HEK293 (cell line): ENCODE results near the gene GNLY.

Experiments
- CTCF ChIA-PET: fragments of 350-600 bp; formaldehyde crosslinking; extraction: SDS; loops from one replicate; lab custom pipeline; 2021; ENCODE audit warnings: antibody characterized with exemption; lab: Yijun Ruan, JAX
- POLR2A ChIA-PET: fragments of 300-600 bp; formaldehyde crosslinking; extraction: SDS; loops from one replicate; lab custom pipeline; 2020; ENCODE audit warnings: antibody characterized with exemption, inconsistent platforms; lab: Yijun Ruan, JAX
- H3K27ac ChIP-seq: fragments of 200-500 bp; sonication (Bioruptor generic); 2 replicates; pipeline ENCODE4 v1.5.1; 2014; ENCODE audit warnings: low read depth, low read length, control low read depth, inconsistent platforms; ENCODE audit errors: extremely low read depth
- H3K36me3 ChIP-seq, 2 experiments: fragments of 200-500 bp in 1 of 2; sonication (Bioruptor generic) in 1 of 2; 1 replicate in 1 of 2; 2 replicates in 1 of 2; pipeline ENCODE4 v1.5.1; 2014 to 2017; ENCODE audit warnings: inconsistent platforms in 2 of 2, low read length in 2 of 2; ENCODE audit not compliant: control insufficient read depth in 2 of 2, insufficient read depth in 1 of 2
- H3K4me1 ChIP-seq: fragments of 200-500 bp; sonication (Bioruptor generic); 2 replicates; pipeline ENCODE4 v1.5.1; 2014; ENCODE audit warnings: mild to moderate bottlenecking, low read length, inconsistent platforms; ENCODE audit not compliant: control insufficient read depth, insufficient read depth
- H3K4me3 ChIP-seq: 2 replicates; pipeline ENCODE4 v1.5.1; 2011; ENCODE audit warnings: low read depth, mild to moderate bottlenecking, control low read depth, low read length, moderate library complexity
- H3K9me3 ChIP-seq: fragments of 200-500 bp; sonication (Bioruptor generic); 2 replicates; pipeline ENCODE4 v1.5.1; 2014; ENCODE audit warnings: low read depth, low read length, inconsistent platforms; ENCODE audit not compliant: control insufficient read depth, insufficient read depth
- PRDM10 ChIP-seq: fragments of 450-650 bp; formaldehyde crosslinking; IDR thresholded peaks from 2 replicates; pipeline ENCODE4 v1.5.1; 2016; ENCODE audit warnings: missing biosample characterization, missing genetic modification characterization
- SCRT2 ChIP-seq: fragments of 450-650 bp; formaldehyde crosslinking; IDR thresholded peaks from 2 replicates; pipeline ENCODE4 v1.5.1; 2016; ENCODE audit warnings: missing biosample characterization, missing genetic modification characterization
- TCF7L2 ChIP-seq: IDR thresholded peaks from 2 replicates; pipeline ENCODE4 v1.6.1; 2011; ENCODE audit warnings: low read depth, mild to moderate bottlenecking, inconsistent platforms, low read length, moderate library complexity, borderline replicate concordance
- ZNF114 ChIP-seq: fragments of 450-650 bp; formaldehyde crosslinking; IDR thresholded peaks from 2 replicates; pipeline ENCODE4 v1.5.0; 2017; ENCODE audit warnings: missing biosample characterization, missing genetic modification characterization
- ZNF16 ChIP-seq: fragments of 450-650 bp; formaldehyde crosslinking; IDR thresholded peaks from 2 replicates; pipeline ENCODE4 v1.5.1; 2016; ENCODE audit warnings: low read depth, missing biosample characterization, missing genetic modification characterization
- ZNF473 ChIP-seq: fragments of 450-650 bp; formaldehyde crosslinking; IDR thresholded peaks from 2 replicates; pipeline ENCODE4 v1.5.1; 2017; ENCODE audit warnings: missing biosample characterization, missing genetic modification characterization
- ZNF501 ChIP-seq: fragments of 450-650 bp; formaldehyde crosslinking; IDR thresholded peaks from 2 replicates; pipeline ENCODE4 v1.5.1; 2016; ENCODE audit warnings: missing biosample characterization, missing genetic modification characterization
- ZNF558 ChIP-seq: fragments of 450-650 bp; formaldehyde crosslinking; IDR thresholded peaks from 2 replicates; pipeline ENCODE4 v1.5.1; 2016; ENCODE audit warnings: missing biosample characterization, missing genetic modification characterization
- ZNF692 ChIP-seq: fragments of 450-650 bp; formaldehyde crosslinking; IDR thresholded peaks from 2 replicates; pipeline ENCODE4 v1.5.1; 2016; ENCODE audit warnings: missing biosample characterization, missing genetic modification characterization
- ZNF704 ChIP-seq: fragments of 450-650 bp; formaldehyde crosslinking; IDR thresholded peaks from 2 replicates; pipeline ENCODE4 v1.5.1; 2016; ENCODE audit warnings: missing biosample characterization, missing genetic modification characterization
- ZNF830 ChIP-seq: fragments of 450-650 bp; IDR thresholded peaks from 2 replicates; pipeline ENCODE4 v1.5.0; 2018; ENCODE audit warnings: missing biosample characterization, missing genetic modification characterization, low read depth, mild to moderate bottlenecking, moderate library complexity
- ZNF837 ChIP-seq: fragments of 450-650 bp; formaldehyde crosslinking; IDR thresholded peaks from 2 replicates; pipeline ENCODE4 v1.5.1; 2016; ENCODE audit warnings: missing biosample characterization, missing genetic modification characterization
- ZXDB ChIP-seq: fragments of 450-650 bp; formaldehyde crosslinking; IDR thresholded peaks from 2 replicates; pipeline ENCODE4 v1.5.1; 2016; ENCODE audit warnings: missing biosample characterization, missing genetic modification characterization
- TF ChIP-seq, protein P1 (sequence below): fragments of 450-650 bp; formaldehyde crosslinking; IDR thresholded peaks from 2 replicates; pipeline ENCODE4 v1.5.1; 2017; ENCODE audit warnings: missing biosample characterization, missing genetic modification characterization
- TF ChIP-seq, protein P2 (sequence below): IDR thresholded peaks from 2 replicates; pipeline ENCODE4 v1.6.1; 2011; ENCODE audit warnings: mild to moderate bottlenecking, low read depth, low read length, borderline replicate concordance
- TF ChIP-seq, protein P3 (sequence below): fragments of 450-650 bp; formaldehyde crosslinking; IDR thresholded peaks from 2 replicates; pipeline ENCODE4 v1.5.1; 2016; ENCODE audit warnings: missing biosample characterization, missing genetic modification characterization, borderline replicate concordance

The GNLY gene

GRCh38 chr2:85707304-85707703, 13.1 kb downstream of the GNLY start (continued):
- TF ChIP-seq ZNF692 (tag by site-specific recombination), result peak; percentile 68
- TF ChIP-seq ZNF830, result no peak
- TF ChIP-seq SCRT2 (tag by site-specific recombination), result peak; percentile 23; the same call in 1 of the 2 replicates
- no peak for TF ChIP-seq ZNF473 (tag by site-specific recombination)

- Histone ChIP-seq H3K36me3 (no peaks in the 10 kb centered on the region), H3K4me1 (no peaks in the 10 kb centered on the region), H3K4me3 (no peak overlapping the region), H3K9me3 (no peaks in the 10 kb centered on the region), H3K27ac (no peak overlapping the region)
- POLR2A ChIA-PET, result no interaction called here
- CTCF ChIA-PET, result interaction anchor here (0.9 to 7.1 kb wide), 14 partner anchors 10 to 371 kb away, joined by 3 to 54 read pairs (median 4); partner anchors contain the start of gene GNLY
- TF ChIP-seq ZXDB (tag by site-specific recombination) (no peak), ZNF501 (no peak), PRDM10 (tag by site-specific recombination) (no peak), ZNF114 (tag by site-specific recombination) (no peak), ZNF837 (tag by site-specific recombination) (no peak), ZNF558 (no peak), ZNF704 (tag by site-specific recombination) (no peak), SCRT2 (tag by site-specific recombination) (no peak), TCF7L2 (no peak), ZNF16 (no peak)
- TF ChIP-seq, protein P1, sequence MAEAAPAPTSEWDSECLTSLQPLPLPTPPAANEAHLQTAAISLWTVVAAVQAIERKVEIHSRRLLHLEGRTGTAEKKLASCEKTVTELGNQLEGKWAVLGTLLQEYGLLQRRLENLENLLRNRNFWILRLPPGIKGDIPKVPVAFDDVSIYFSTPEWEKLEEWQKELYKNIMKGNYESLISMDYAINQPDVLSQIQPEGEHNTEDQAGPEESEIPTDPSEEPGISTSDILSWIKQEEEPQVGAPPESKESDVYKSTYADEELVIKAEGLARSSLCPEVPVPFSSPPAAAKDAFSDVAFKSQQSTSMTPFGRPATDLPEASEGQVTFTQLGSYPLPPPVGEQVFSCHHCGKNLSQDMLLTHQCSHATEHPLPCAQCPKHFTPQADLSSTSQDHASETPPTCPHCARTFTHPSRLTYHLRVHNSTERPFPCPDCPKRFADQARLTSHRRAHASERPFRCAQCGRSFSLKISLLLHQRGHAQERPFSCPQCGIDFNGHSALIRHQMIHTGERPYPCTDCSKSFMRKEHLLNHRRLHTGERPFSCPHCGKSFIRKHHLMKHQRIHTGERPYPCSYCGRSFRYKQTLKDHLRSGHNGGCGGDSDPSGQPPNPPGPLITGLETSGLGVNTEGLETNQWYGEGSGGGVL, result no peak
- TF ChIP-seq, protein P2, sequence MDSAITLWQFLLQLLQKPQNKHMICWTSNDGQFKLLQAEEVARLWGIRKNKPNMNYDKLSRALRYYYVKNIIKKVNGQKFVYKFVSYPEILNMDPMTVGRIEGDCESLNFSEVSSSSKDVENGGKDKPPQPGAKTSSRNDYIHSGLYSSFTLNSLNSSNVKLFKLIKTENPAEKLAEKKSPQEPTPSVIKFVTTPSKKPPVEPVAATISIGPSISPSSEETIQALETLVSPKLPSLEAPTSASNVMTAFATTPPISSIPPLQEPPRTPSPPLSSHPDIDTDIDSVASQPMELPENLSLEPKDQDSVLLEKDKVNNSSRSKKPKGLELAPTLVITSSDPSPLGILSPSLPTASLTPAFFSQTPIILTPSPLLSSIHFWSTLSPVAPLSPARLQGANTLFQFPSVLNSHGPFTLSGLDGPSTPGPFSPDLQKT, result no peak
- TF ChIP-seq, protein P3, sequence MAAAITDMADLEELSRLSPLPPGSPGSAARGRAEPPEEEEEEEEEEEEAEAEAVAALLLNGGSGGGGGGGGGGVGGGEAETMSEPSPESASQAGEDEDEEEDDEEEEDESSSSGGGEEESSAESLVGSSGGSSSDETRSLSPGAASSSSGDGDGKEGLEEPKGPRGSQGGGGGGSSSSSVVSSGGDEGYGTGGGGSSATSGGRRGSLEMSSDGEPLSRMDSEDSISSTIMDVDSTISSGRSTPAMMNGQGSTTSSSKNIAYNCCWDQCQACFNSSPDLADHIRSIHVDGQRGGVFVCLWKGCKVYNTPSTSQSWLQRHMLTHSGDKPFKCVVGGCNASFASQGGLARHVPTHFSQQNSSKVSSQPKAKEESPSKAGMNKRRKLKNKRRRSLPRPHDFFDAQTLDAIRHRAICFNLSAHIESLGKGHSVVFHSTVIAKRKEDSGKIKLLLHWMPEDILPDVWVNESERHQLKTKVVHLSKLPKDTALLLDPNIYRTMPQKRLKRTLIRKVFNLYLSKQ (tag by site-specific recombination), result no peak
These were observed 14.5 kb downstream of the GNLY start for GRCh38 chr2:85708641-85709040.
